ENCODE results near the gene ATP1A3.

- TF ChIP-seq CTCF (conservative IDR thresholded peaks at IDR 0.05; ENCODE audit: low read depth, low read length) (no peak), EZH2 (IDR thresholded peaks at IDR 0.05; ENCODE audit: borderline replicate concordance, low read depth, low read length, poor library complexity, severe bottlenecking) (no peak)
Measured at GRCh38 chr19:41991025-41991424, 3.0 kb downstream of the ATP1A3 start.
